ENCODE measurements around the gene BCL10. TPM values are rescaled to one million over a fixed set of nuclear protein-coding genes. Genes with fewer than 3 reads are reported as not detected.

Gene BCL10
- total and polyA plus RNA-seq, 2 of the 13 experiments (the other 11 are each of a cell fraction or from before 2014, with no cell fraction given), result 3.7 to 14.1 TPM

- in situ Hi-C loops (cut with HindIII; ENCODE audit: extremely low pct_ligation_motif_present, low pct_unique_long_range_greater_than_20kb), result no loop called here
- ATAC-seq, result no peak
- Histone ChIP-seq H3K36me3 (replicated peaks in 1 of 2; ENCODE audit: control insufficient read depth in 1 of 2, insufficient read depth in 2 of 2, low read length in 2 of 2) (no peaks in the 10 kb centered on the region), H3K27ac (ENCODE audit: extremely low read length, insufficient read depth, low read length) (no peak overlapping the region), H3K9me3 (ENCODE audit: low read length) (no peaks in the 10 kb centered on the region), H3K79me2 (ENCODE audit: insufficient read depth, low read length) (peaks cover 22% of the 10 kb centered on the region), H3K4me1 (ENCODE audit: insufficient read depth, low read length) (peaks cover 58% of the 10 kb centered on the region), H2AFZ (ENCODE audit: low read length) (peak overlapping the region; percentile 68), H4K20me1 (ENCODE audit: insufficient read depth, low read length) (0 out of 2 replicates have a peak, but pooled peaks cover 5% of the 10 kb centered on the region), H3K4me3 (replicated peaks in 1 of 3; ENCODE audit: insufficient read depth in 1 of 3, low read depth in 2 of 3, low read length in 3 of 3) (peak overlapping the region; percentile 2 to 51 (median 19); a peak in 4 of 6 replicates), H3K4me2 (ENCODE audit: low read depth, low read length) (peak overlapping the region; percentile 72), H3K27me3 (ENCODE audit: control insufficient read depth in 1 of 2, insufficient read depth in 2 of 2, low read length in 2 of 2) (no peaks in the 10 kb centered on the region; a peak in 1 of 5 replicates), H3K9ac (ENCODE audit: insufficient read depth, low read depth, low read length) (peak overlapping the region; percentile 35; the same call in 1 of the 2 replicates)
- POLR2A ChIA-PET, result interaction anchor here (1.2 kb wide), 1 partner anchor 772 kb away, joined by 3 read pairs; the partner anchor contains the start of genes GNG5 and SPATA1
- DNase-seq (ENCODE audit: low spot score), result no peak
- CTCF ChIA-PET (ENCODE audit: low intra/inter-chr PET ratio, low total read pairs), result no interaction called here
- 22% methylated on average over 2 of the region's 2 CpGs for WGBS (ENCODE audit: low lambda C conversion rate)
- intact Hi-C loops (cut with micrococcal nuclease; ENCODE audit: unreplicated experiment), result loop anchor here (2.0 kb wide), 1 partner anchor 48 kb away; no protein-coding TSS in a partner anchor
- no peak for FAIRE-seq
- BruUV-seq (replicated peaks), result no TSS peak
- TF ChIP-seq ZNF296 (CRISPR knock-in tag; conservative IDR thresholded peaks at IDR 0.05) (no peak), ARID2 (CRISPR knock-in tag; IDR thresholded peaks at IDR 0.05; ENCODE audit: borderline replicate concordance) (no peak), IRX3 (CRISPR knock-in tag; IDR thresholded peaks at IDR 0.05; ENCODE audit: borderline replicate concordance, low read depth) (no peak), ZNF331 (CRISPR knock-in tag; IDR thresholded peaks at IDR 0.05) (no peak), GFI1 (CRISPR knock-in tag; IDR thresholded peaks at IDR 0.05; ENCODE audit: borderline replicate concordance) (peak; percentile 76), MEF2D (CRISPR knock-in tag; IDR thresholded peaks at IDR 0.05) (0 out of 2 replicates have a peak, but pooled peaks have one; percentile 23), ZUFSP (CRISPR knock-in tag; IDR thresholded peaks at IDR 0.05; ENCODE audit: borderline replicate concordance) (no peak), ZNF574 (CRISPR knock-in tag; IDR thresholded peaks at IDR 0.05) (no peak), BRCA1 (CRISPR knock-in tag; IDR thresholded peaks at IDR 0.05) (no peak), ZNF879 (CRISPR knock-in tag; IDR thresholded peaks at IDR 0.05) (no peak), DMAP1 (CRISPR knock-in tag; IDR thresholded peaks at IDR 0.05) (no peak), ZBTB37 (CRISPR knock-in tag; IDR thresholded peaks at IDR 0.05) (no peak), NFATC3 (CRISPR knock-in tag; IDR thresholded peaks at IDR 0.05) (no peak), GZF1 (CRISPR knock-in tag; IDR thresholded peaks at IDR 0.05) (no peak), DBP (CRISPR knock-in tag; IDR thresholded peaks at IDR 0.05; ENCODE audit: not compliant biosample characterization) (no peak), ZMYM2 (CRISPR knock-in tag; IDR thresholded peaks at IDR 0.05) (no peak), EEA1 (CRISPR knock-in tag; IDR thresholded peaks at IDR 0.05; ENCODE audit: borderline replicate concordance) (no peak), SIX4 (CRISPR knock-in tag; IDR thresholded peaks at IDR 0.05) (no peak), AHR (CRISPR knock-in tag; IDR thresholded peaks at IDR 0.05) (no peak), ZNF780A (CRISPR knock-in tag; IDR thresholded peaks at IDR 0.05) (no peak)
Observed at GRCh38 chr1:85278853-85279314, 2.5 kb upstream of the BCL10 start.
